IMR-90 (cell line): ENCODE results near the gene NWD2. TPM values are rescaled to one million over a fixed set of nuclear protein-coding genes. Genes with fewer than 3 reads are reported as not detected.

Source experiments
- ATAC-seq: fragments of 200-7000 bp; cut with Tn5 transposase; 2 replicates; pipeline ENCODE4 v1.9.1; 2020; ENCODE audit warnings: low read depth, mild to moderate bottlenecking, moderate library complexity
- BruUV-seq: library from RNA; stranded (reverse); fragments of 400-500 nt; replicated peaks from 2 replicates; lab custom pipeline; 2021; lab: Mats Ljungman, UMichigan
- CTCF ChIA-PET: fragments of 300-600 bp; formaldehyde crosslinking; extraction: SDS; loops from one replicate; lab custom pipeline; 2021; ENCODE audit warnings: antibody characterized with exemption; lab: Yijun Ruan, JAX
- POLR2A ChIA-PET: fragments of 300-600 bp; sonication (Branson Sonifier 250); formaldehyde crosslinking; loops from one replicate; lab custom pipeline; 2022; ENCODE audit warnings: antibody characterized with exemption; ENCODE audit not compliant: unreplicated experiment; lab: Charles Lee
- DNase-seq: peaks from one replicate; pipeline ENCODE4 v3.0.0; 2013
- H2AFZ ChIP-seq: replicated peaks from 2 replicates; pipeline ENCODE3; 2013; ENCODE audit warnings: low read length, mild to moderate bottlenecking; ENCODE audit not compliant: poor library complexity
- H2AK5ac ChIP-seq: 2 replicates; pipeline ENCODE4 v1.6.1; 2013; ENCODE audit warnings: low read depth, low read length, inconsistent platforms
- H2AK9ac ChIP-seq: replicated peaks from 2 replicates; pipeline ENCODE3; 2013; ENCODE audit warnings: mild to moderate bottlenecking, low read depth, low read length, moderate library complexity; ENCODE audit not compliant: poor library complexity
- H2BK120ac ChIP-seq: 2 replicates; pipeline ENCODE4 v1.6.1; 2013; ENCODE audit warnings: low read depth, low read length, inconsistent platforms
- H2BK15ac ChIP-seq: 3 replicates; pipeline ENCODE4 v1.6.1; 2013; ENCODE audit warnings: low read depth, low read length, inconsistent platforms
- H2BK20ac ChIP-seq: 2 replicates; pipeline ENCODE4 v1.6.1; 2013; ENCODE audit warnings: low read depth, mild to moderate bottlenecking, inconsistent platforms, low read length, moderate library complexity
- H2BK5ac ChIP-seq: 2 replicates; pipeline ENCODE4 v1.6.1; 2013; ENCODE audit warnings: mild to moderate bottlenecking, low read depth, low read length, inconsistent platforms; ENCODE audit not compliant: poor library complexity, severe bottlenecking
- H3K14ac ChIP-seq: replicated peaks from 2 replicates; pipeline ENCODE4 v1.6.1; 2013; ENCODE audit warnings: low read depth, low read length, inconsistent platforms
- H3K18ac ChIP-seq: 2 replicates; pipeline ENCODE4 v1.6.1; 2013; ENCODE audit warnings: low read depth, low read length, control low read depth
- H3K23ac ChIP-seq: 2 replicates; pipeline ENCODE4 v1.6.1; 2013; ENCODE audit warnings: low read depth, low read length, inconsistent platforms
- H3K27ac ChIP-seq: 2 replicates; pipeline ENCODE4 v1.5.1; 2013; ENCODE audit warnings: mild to moderate bottlenecking, control low read depth, low read length; ENCODE audit not compliant: insufficient read depth
- H3K27me3 ChIP-seq: 2 replicates; pipeline ENCODE4 v1.6.1; 2013; ENCODE audit warnings: low read length; ENCODE audit not compliant: control insufficient read depth, insufficient read depth
- H3K36me3 ChIP-seq: 2 replicates; pipeline ENCODE4 v1.6.1; 2013; ENCODE audit warnings: low read length, mixed read lengths; ENCODE audit not compliant: control insufficient read depth, insufficient read depth
- H3K4ac ChIP-seq: 2 replicates; pipeline ENCODE4 v1.6.1; 2013; ENCODE audit warnings: low read depth, low read length, inconsistent platforms
- H3K4me1 ChIP-seq: 2 replicates; pipeline ENCODE4 v1.6.1; 2013; ENCODE audit warnings: low read length, mixed read lengths; ENCODE audit not compliant: control insufficient read depth, insufficient read depth
- H3K4me2 ChIP-seq: 2 replicates; pipeline ENCODE4 v1.6.1; 2013; ENCODE audit warnings: low read depth, mild to moderate bottlenecking, control low read depth, low read length, moderate library complexity
- H3K4me3 ChIP-seq: 2 replicates; pipeline ENCODE4 v1.5.1; 2013; ENCODE audit warnings: low read depth, mild to moderate bottlenecking, control low read depth, low read length, moderate library complexity; ENCODE audit not compliant: insufficient read depth
- H3K56ac ChIP-seq: 2 replicates; pipeline ENCODE4 v1.6.1; 2013; ENCODE audit warnings: low read length, inconsistent platforms; ENCODE audit not compliant: insufficient read depth; ENCODE audit errors: extremely low read depth
- H3K79me1 ChIP-seq, 2 experiments: 2 replicates each; pipeline ENCODE4 v1.6.1; 2013; ENCODE audit warnings: low read length in 2 of 2, inconsistent platforms in 1 of 2, low read depth in 1 of 2
- H3K9ac ChIP-seq: 2 replicates; pipeline ENCODE4 v1.6.1; 2013; ENCODE audit warnings: low read depth, low read length, control low read depth
- H3K9me1 ChIP-seq: 2 replicates; pipeline ENCODE4 v1.6.1; 2013; ENCODE audit warnings: low read length, inconsistent platforms; ENCODE audit not compliant: insufficient read depth
- H3K9me3 ChIP-seq: 2 replicates; pipeline ENCODE4 v1.6.1; 2013; ENCODE audit warnings: low read length; ENCODE audit not compliant: control insufficient read depth, insufficient read depth
- H4K20me1 ChIP-seq: 2 replicates; pipeline ENCODE4 v1.6.1; 2013; ENCODE audit warnings: low read length, inconsistent platforms; ENCODE audit not compliant: insufficient read depth
- H4K5ac ChIP-seq: 2 replicates; pipeline ENCODE4 v1.6.1; 2013; ENCODE audit warnings: mild to moderate bottlenecking, low read depth, low read length, control low read depth
- H4K8ac ChIP-seq, 2 experiments: 2 replicates each; pipeline ENCODE4 v1.6.1; 2013; ENCODE audit warnings: low read depth in 2 of 2, low read length in 2 of 2, control low read depth in 1 of 2, inconsistent platforms in 1 of 2
- H4K91ac ChIP-seq: 2 replicates; pipeline ENCODE4 v1.6.1; 2013; ENCODE audit warnings: low read depth, low read length, inconsistent platforms; ENCODE audit not compliant: insufficient read depth
- BHLHE40 ChIP-seq: fragments of 150-350 bp; IDR thresholded peaks from 2 replicates; pipeline ENCODE4 v1.6.1; 2016; ENCODE audit warnings: mild to moderate bottlenecking, low read depth, low read length
- CEBPB ChIP-seq: IDR thresholded peaks from 2 replicates; pipeline ENCODE4 v1.6.1; 2012; ENCODE audit warnings: low read depth, low read length, improper control_type of control experiment
- ELK1 ChIP-seq: fragments of 150-350 bp; IDR thresholded peaks from 2 replicates; pipeline ENCODE4 v1.6.1; 2016; ENCODE audit warnings: low read depth, mild to moderate bottlenecking, low read length, moderate library complexity, borderline replicate concordance
- FOS ChIP-seq: fragments of 150-350 bp; IDR thresholded peaks from 2 replicates; pipeline ENCODE4 v1.6.1; 2016; ENCODE audit warnings: low read depth, low read length
- POLR2A ChIP-seq: IDR thresholded peaks from 2 replicates; pipeline ENCODE4 v1.6.1; 2012; ENCODE audit warnings: mild to moderate bottlenecking, low read depth, low read length
- RCOR1 ChIP-seq: IDR thresholded peaks from 2 replicates; pipeline ENCODE4 v1.6.1; 2012; ENCODE audit warnings: mild to moderate bottlenecking, low read length, improper control_type of control experiment; ENCODE audit not compliant: insufficient replicate concordance
- RFX5 ChIP-seq: IDR thresholded peaks from 2 replicates; pipeline ENCODE4 v1.8.0; 2012; ENCODE audit warnings: low read depth, mild to moderate bottlenecking, low read length, moderate library complexity
- whole genome bisulfite sequencing, 2 experiments: methylation state at CpG; one replicate each; pipeline versions ENCODE4 v1.1.5 to v1.1.7; 2013; ENCODE audit warnings: missing lambda C conversion rate in 2 of 2; ENCODE audit not compliant: insufficient read length in 1 of 2; ENCODE audit errors: extremely low coverage in 2 of 2; 5-methylcytosine and 5-hydroxymethylcytosine counted together
- dilution Hi-C: fragments of 300-500 bp; cut with HindIII; formaldehyde crosslinking; loops from one replicate; pipeline ENCODE4 v1.14.3; 2018; ENCODE audit warnings: low sequenced_read_pairs; ENCODE audit not compliant: unreplicated experiment
- in situ Hi-C: fragments of 300-500 bp; cut with MboI; formaldehyde crosslinking; loops from 3 replicates; pipeline ENCODE4 v1.14.3; 2019; ENCODE audit warnings: low sequenced_read_pairs, inconsistent platforms, mixed read lengths
- intact Hi-C: fragments of 100-400 bp; cut with micrococcal nuclease; formaldehyde crosslinking; loops from 2 replicates; pipeline ENCODE4 v1.10.0; 2022
- polyA plus RNA-seq, 3 experiments: library from polyadenylated mRNA; depleted of rRNA; stranded (reverse); fragments of >200 nt; gene quantifications; 2 replicates each; pipeline ENCODE4 v1.2.3, GENCODE V29; 2012; ENCODE audit warnings: low replicate concordance in 1 of 3
- total RNA-seq: library from RNA; depleted of rRNA; stranded (reverse); fragments of >200 nt; gene quantifications from 2 replicates; pipeline ENCODE4 v1.2.3, GENCODE V29; 2012
- TF ChIP-seq, protein P1 (sequence below): fragments of 150-350 bp; IDR thresholded peaks from 2 replicates; pipeline ENCODE4 v1.6.1; 2017; ENCODE audit warnings: mild to moderate bottlenecking, antibody characterized with exemption, low read length, low read depth

Gene NWD2
- total and polyA plus RNA-seq, 2 of the 4 experiments (the other 2 are of a cell fraction) = not detected

DNA sequence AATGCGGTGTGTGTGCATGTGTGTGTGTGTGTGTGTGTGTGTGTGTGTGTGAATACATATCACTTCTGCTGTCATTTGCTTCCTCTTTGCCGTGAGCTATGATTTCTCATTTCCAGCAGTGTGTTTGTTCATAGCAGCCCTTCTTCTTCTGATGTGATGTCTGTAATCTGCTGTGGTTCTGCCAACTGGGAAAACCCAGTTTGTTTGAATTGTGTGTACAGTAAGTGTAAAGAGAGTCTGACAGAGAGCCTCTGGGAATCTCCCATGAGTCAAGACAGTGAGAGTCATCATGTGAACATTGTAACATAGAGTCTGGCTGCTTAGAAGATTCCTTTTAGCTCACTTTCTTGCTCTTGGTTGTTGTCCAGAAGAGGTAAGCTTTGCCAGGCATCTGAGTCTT lies 8.4 kb upstream of the NWD2 start:
- Histone ChIP-seq H3K9ac (no peak overlapping the region), H2BK20ac (no peak overlapping the region), H3K14ac (no peak overlapping the region), H3K79me1 (no peaks in the 10 kb centered on the region), H3K36me3 (no peaks in the 10 kb centered on the region), H3K9me3 (no peaks in the 10 kb centered on the region; the same call in 1 of the 2 replicates), H2AK5ac (no peak overlapping the region), H3K27ac (no peak overlapping the region), H3K4me3 (no peak overlapping the region), H2BK15ac (no peak overlapping the region), H4K8ac (no peak overlapping the region), H2AFZ (no peak overlapping the region), H3K23ac (no peak overlapping the region), H4K5ac (no peak overlapping the region), H3K4me2 (no peak overlapping the region), H3K18ac (no peak overlapping the region), H3K27me3 (no peaks in the 10 kb centered on the region), H3K4ac (no peak overlapping the region), H2AK9ac (no peak overlapping the region), H3K4me1 (no peaks in the 10 kb centered on the region), H4K91ac (no peak overlapping the region), H2BK120ac (no peak overlapping the region), H2BK5ac (no peak overlapping the region), H3K9me1 (no peaks in the 10 kb centered on the region), H4K20me1 (no peaks in the 10 kb centered on the region), H3K56ac (no peak overlapping the region)
- dilution Hi-C loops (no loop called here), in situ Hi-C loops (no loop called here), intact Hi-C loops (no loop called here)
- no TSS peak for BruUV-seq
- no CpG with 5 or more reads among the region's 2 CpGs for WGBS, 2 experiments
- DNase-seq (no peak), ATAC-seq (no peak)
- CTCF ChIA-PET = no interaction called here
- POLR2A ChIA-PET = no interaction called here
- TF ChIP-seq ELK1 (no peak), RCOR1 (no peak), FOS (no peak), RFX5 (no peak), CEBPB (no peak), POLR2A (no peak), BHLHE40 (no peak)
- TF ChIP-seq, protein P1, sequence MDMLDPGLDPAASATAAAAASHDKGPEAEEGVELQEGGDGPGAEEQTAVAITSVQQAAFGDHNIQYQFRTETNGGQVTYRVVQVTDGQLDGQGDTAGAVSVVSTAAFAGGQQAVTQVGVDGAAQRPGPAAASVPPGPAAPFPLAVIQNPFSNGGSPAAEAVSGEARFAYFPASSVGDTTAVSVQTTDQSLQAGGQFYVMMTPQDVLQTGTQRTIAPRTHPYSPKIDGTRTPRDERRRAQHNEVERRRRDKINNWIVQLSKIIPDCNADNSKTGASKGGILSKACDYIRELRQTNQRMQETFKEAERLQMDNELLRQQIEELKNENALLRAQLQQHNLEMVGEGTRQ = no peak
